ENCODE data around the gene ELP1.

The ELP1 gene

GRCh38 chr9:108910914-108911313 is 23.0 kb downstream of the ELP1 start:
- no peak for TF ChIP-seq EZH2phosphoT487 (IDR thresholded peaks at IDR 0.05; ENCODE audit: low read length)
- TF ChIP-seq CTCF (IDR thresholded peaks at IDR 0.05; ENCODE audit: low read length), result no peak
- TF ChIP-seq EZH2 (optimal IDR thresholded peaks at IDR 0.05; ENCODE audit: low read depth, low read length), result no peak
- DNase-seq, result no peak
- H3K79me2 ChIP-seq (ENCODE audit: low read length), result no peaks in the 10 kb centered on the region
- no peaks in the 10 kb centered on the region for H3F3A ChIP-seq (ENCODE audit: insufficient read depth, low read length)
- H3K9me2 ChIP-seq (replicated peaks; ENCODE audit: insufficient read depth, low read length), result no peaks in the 10 kb centered on the region
- H3K9ac ChIP-seq (ENCODE audit: low read length), result no peak overlapping the region
- H3K9me3 ChIP-seq (replicated peaks; ENCODE audit: insufficient read depth, low read length), result no peaks in the 10 kb centered on the region
- no peak overlapping the region for H3K27ac ChIP-seq (ENCODE audit: low read length)
- H3K27me3 ChIP-seq (replicated peaks; ENCODE audit: insufficient read depth, low read length), result no peaks in the 10 kb centered on the region
- H3K4me2 ChIP-seq (ENCODE audit: low read depth, low read length), result no peak overlapping the region
- H3K4me3 ChIP-seq (ENCODE audit: low read length), result no peak overlapping the region
- H4K20me1 ChIP-seq (ENCODE audit: insufficient read depth, low read length), result no peaks in the 10 kb centered on the region
- no peaks in the 10 kb centered on the region for H3K36me3 ChIP-seq (replicated peaks; ENCODE audit: insufficient read depth, low read length)
- H3K4me1 ChIP-seq (ENCODE audit: low read length), result no peaks in the 10 kb centered on the region
- H2AFZ ChIP-seq (ENCODE audit: low read length), result no peak overlapping the region

GRCh38 chr9:108910402-108910801 is 23.5 kb downstream of the ELP1 start:
- Histone ChIP-seq H3K9me3 (replicated peaks; ENCODE audit: insufficient read depth, low read length) (no peaks in the 10 kb centered on the region), H3K9ac (ENCODE audit: low read length) (no peak overlapping the region), H3K4me3 (ENCODE audit: low read length) (no peak overlapping the region), H3F3A (ENCODE audit: insufficient read depth, low read length) (no peaks in the 10 kb centered on the region), H3K79me2 (ENCODE audit: low read length) (no peaks in the 10 kb centered on the region), H3K4me1 (ENCODE audit: low read length) (no peaks in the 10 kb centered on the region), H3K36me3 (replicated peaks; ENCODE audit: insufficient read depth, low read length) (no peaks in the 10 kb centered on the region), H4K20me1 (ENCODE audit: insufficient read depth, low read length) (no peaks in the 10 kb centered on the region), H3K27me3 (replicated peaks; ENCODE audit: insufficient read depth, low read length) (no peaks in the 10 kb centered on the region), H3K9me2 (replicated peaks; ENCODE audit: insufficient read depth, low read length) (no peaks in the 10 kb centered on the region), H3K4me2 (ENCODE audit: low read depth, low read length) (no peak overlapping the region), H2AFZ (ENCODE audit: low read length) (no peak overlapping the region), H3K27ac (ENCODE audit: low read length) (no peak overlapping the region)
- TF ChIP-seq CTCF (IDR thresholded peaks at IDR 0.05; ENCODE audit: low read length) (no peak), EZH2 (optimal IDR thresholded peaks at IDR 0.05; ENCODE audit: low read depth, low read length) (no peak), EZH2phosphoT487 (IDR thresholded peaks at IDR 0.05; ENCODE audit: low read length) (no peak)
- DNase-seq, result no peak

GRCh38 chr9:108905494-108905893 is 28.4 kb downstream of the ELP1 start:
- Histone ChIP-seq H2AFZ (ENCODE audit: low read length) (no peak overlapping the region), H3K4me3 (ENCODE audit: low read length) (no peak overlapping the region), H3K9me2 (replicated peaks; ENCODE audit: insufficient read depth, low read length) (no peaks in the 10 kb centered on the region), H3K27ac (ENCODE audit: low read length) (no peak overlapping the region), H3K9ac (ENCODE audit: low read length) (no peak overlapping the region), H3K4me2 (ENCODE audit: low read depth, low read length) (no peak overlapping the region), H3F3A (ENCODE audit: insufficient read depth, low read length) (no peaks in the 10 kb centered on the region), H3K36me3 (replicated peaks; ENCODE audit: insufficient read depth, low read length) (0 out of 2 replicates have a peak, but pooled peaks cover 3% of the 10 kb centered on the region), H3K4me1 (ENCODE audit: low read length) (no peaks in the 10 kb centered on the region), H3K9me3 (replicated peaks; ENCODE audit: insufficient read depth, low read length) (no peaks in the 10 kb centered on the region), H4K20me1 (ENCODE audit: insufficient read depth, low read length) (no peaks in the 10 kb centered on the region), H3K27me3 (replicated peaks; ENCODE audit: insufficient read depth, low read length) (no peaks in the 10 kb centered on the region), H3K79me2 (ENCODE audit: low read length) (no peaks in the 10 kb centered on the region)
- TF ChIP-seq CTCF (IDR thresholded peaks at IDR 0.05; ENCODE audit: low read length) (no peak), EZH2phosphoT487 (IDR thresholded peaks at IDR 0.05; ENCODE audit: low read length) (no peak), EZH2 (optimal IDR thresholded peaks at IDR 0.05; ENCODE audit: low read depth, low read length) (no peak)
- no peak for DNase-seq
